Ascending aorta (tissue), 2 donors: Measurements from ENCODE around the gene SOSTDC1. TPM values are rescaled to one million over a fixed set of nuclear protein-coding genes. Genes with fewer than 3 reads are reported as not detected.

Experiments used
- DNase-seq, 2 donors: peaks; one replicate each; pipeline ENCODE4 v3.0.0-alpha.2; 2019; ENCODE audit warnings: low spot score in 2 of 2
- H3K27ac ChIP-seq, 2 donors: fragments of 200-600 bp; sonication (generic); one replicate each; pipeline ENCODE4 v1.5.1; 2016 to 2017; ENCODE audit warnings: mild to moderate bottlenecking in 1 of 2
- H3K27me3 ChIP-seq: fragments of 200-600 bp; sonication (generic); one replicate; pipeline ENCODE4 v1.5.1; 2017
- H3K36me3 ChIP-seq, 2 donors: fragments of 200-600 bp; sonication (generic); one replicate each; pipeline ENCODE4 v1.5.1; 2016
- H3K4me1 ChIP-seq, 2 donors: fragments of 200-600 bp; sonication (generic); one replicate each; pipeline ENCODE4 v1.5.1; 2016 to 2017; ENCODE audit warnings: mild to moderate bottlenecking in 1 of 2
- H3K4me3 ChIP-seq, 2 donors: fragments of 200-600 bp; sonication (generic); one replicate each; pipeline ENCODE4 v1.5.1; 2016 to 2017; ENCODE audit warnings: mild to moderate bottlenecking in 1 of 2
- H3K9me3 ChIP-seq, 2 donors: fragments of 200-600 bp; sonication (generic); one replicate each; pipeline ENCODE4 v1.5.1; 2016
- CTCF ChIP-seq, 3 experiments: fragments of 200-600 bp in 2 of 3; fragments of 450-650 bp in 1 of 3; sonication (generic) in 2 of 3; IDR thresholded peaks; one replicate each; pipeline ENCODE4 v1.5.1; 2016 to 2019; ENCODE audit warnings: antibody characterized with exemption in 3 of 3, mild to moderate bottlenecking in 1 of 3, moderate library complexity in 1 of 3
- intact Hi-C: fragments of 100-400 bp; cut with DNase I; formaldehyde crosslinking; loops from one replicate; pipeline ENCODE4 v1.15.1; 2023
- total RNA-seq: library from RNA; depleted of rRNA; stranded (reverse); fragments of >200 nt; gene quantifications from one replicate; pipeline ENCODE4 v1.1.0, GENCODE V29; 2016

SOSTDC1 gene
- total RNA-seq, 1 donor from 2014 or later, result not detected

- H3K4me3 ChIP-seq, result no peak overlapping the region
Measured at GRCh38 chr7:16412274-16413254, 53.0 kb downstream of the SOSTDC1 start.

More at GRCh38 chr7:16412274-16413254, 53.0 kb downstream of the SOSTDC1 start:
- no peak for TF ChIP-seq CTCF (IDR thresholded peaks at IDR 0.05)
- intact Hi-C loops, result no loop called here
- Histone ChIP-seq H3K36me3 (no peaks in the 10 kb centered on the region), H3K27me3 (no peaks in the 10 kb centered on the region), H3K27ac (no peak overlapping the region), H3K4me1 (no peaks in the 10 kb centered on the region), H3K9me3 (no peaks in the 10 kb centered on the region)
- no peak for DNase-seq

Other genes starting within 250 kb of the SOSTDC1 start
- gene CRPPA, start 44.2 kb downstream of the SOSTDC1 start, total RNA-seq, result not detected
- not detected for gene LRRC72, start 61.1 kb upstream of the SOSTDC1 start, total RNA-seq
- 11.2 TPM for gene ANKMY2, start 180.0 kb upstream of the SOSTDC1 start, total RNA-seq
- 18.0 TPM for gene BZW2, start 180.4 kb upstream of the SOSTDC1 start, total RNA-seq